Measurements from ENCODE around the gene CLDN11. TPM values are rescaled to one million over a fixed set of nuclear protein-coding genes. Genes with fewer than 3 reads are reported as not detected.
A peak's percentile ranks its signal among the peaks of the same experiment; 100 is the strongest.

Gene CLDN11
- total RNA-seq, result not detected
- polyA plus RNA-seq, result not detected
- not detected for total RNA-seq

- peaks cover 6 to 11% of the 10 kb centered on the region in 2 donors for H3K4me1 ChIP-seq (ENCODE audit: control insufficient read depth in 2 of 2, insufficient read depth in 2 of 2, low read length in 2 of 2)
- no peaks in the 10 kb centered on the region for H3K9me3 ChIP-seq (ENCODE audit: control insufficient read depth in 2 of 3, low read length in 3 of 3)
- peaks cover 28 to 64% (median 32%) of the 10 kb centered on the region in 5 donors for H3K27me3 Mint-ChIP-seq
- H3K4me3 ChIP-seq (ENCODE audit: low read length), result peak within 1 kb of the TSS; percentile 37
- POLR2A ChIA-PET, result no interaction called here
- H3K4me3 Mint-ChIP-seq, result peak within 1 kb of the TSS; percentile 75 to 88 (median 84)
- no peak within 1 kb of the TSS for H3K27ac Mint-ChIP-seq
- intact Hi-C loops (cut with micrococcal nuclease), result loop anchor here (10.0 kb wide), 4 partner anchors 546 to 1356 kb away; partner anchors contain the start of gene LRRC31 (in 1 of the 2)
- H3K36me3 Mint-ChIP-seq, result peaks cover 0 to 10% (median 0%) of the 10 kb centered on the region in 5 donors
- H3K9me3 Mint-ChIP-seq, result peaks cover 0 to 3% (median 0%) of the 10 kb centered on the region in 11 donors
- H3K27ac ChIP-seq (ENCODE audit: low read depth, low read length), result no peak within 1 kb of the TSS
- DNase-seq (no peak), ATAC-seq (peak; percentile 16)
- no peaks in the 10 kb centered on the region for H3K36me3 ChIP-seq (ENCODE audit: control insufficient read depth in 2 of 3, insufficient read depth in 3 of 3, low read length in 3 of 3)
- CTCF ChIA-PET, result interaction anchor here (1.4 kb wide), 1 partner anchor 393 kb away, joined by 3 read pairs; no protein-coding TSS in a partner anchor
- peaks cover 0 to 16% of the 10 kb centered on the region in 2 donors for H3K27me3 ChIP-seq (ENCODE audit: control insufficient read depth in 2 of 2, insufficient read depth in 2 of 2, low read length in 2 of 2)
- H3K4me1 Mint-ChIP-seq, result peaks cover 11 to 24% (median 12%) of the 10 kb centered on the region in 7 donors
Measured at GRCh38 chr3:170418422-170419398, at the start of gene CLDN11. Gene CLDN11 (plus strand): TSS chr3:170418868. CDS start chr3:170419067, 199 bp downstream.

- intact Hi-C loops (cut with micrococcal nuclease), result loop anchor here in 1 of 2 donors (1.0 kb wide), 2 partner anchors 59 to 180 kb away; no protein-coding TSS in a partner anchor
- Histone ChIP-seq H3K27me3 (ENCODE audit: control insufficient read depth in 2 of 2, insufficient read depth in 2 of 2, low read length in 2 of 2) (no peaks in the 10 kb centered on the region), H3K4me1 (ENCODE audit: control insufficient read depth in 2 of 2, insufficient read depth in 2 of 2, low read length in 2 of 2) (peaks cover 0 to 6% of the 10 kb centered on the region in 2 donors), H3K27ac (ENCODE audit: low read depth, low read length) (no peak overlapping the region), H3K9me3 (ENCODE audit: control insufficient read depth in 2 of 3, low read length in 3 of 3) (no peaks in the 10 kb centered on the region), H3K4me3 (ENCODE audit: low read length) (no peak overlapping the region), H3K36me3 (ENCODE audit: control insufficient read depth in 2 of 3, insufficient read depth in 3 of 3, low read length in 3 of 3) (no peaks in the 10 kb centered on the region)
- H3K36me3 Mint-ChIP-seq, result peaks cover 0 to 18% (median 15%) of the 10 kb centered on the region in 5 donors
- POLR2A ChIA-PET, result no interaction called here
- H3K9me3 Mint-ChIP-seq, result peaks cover 0 to 14% (median 5%) of the 10 kb centered on the region in 11 donors
- no peak overlapping the region for H3K27ac Mint-ChIP-seq
- no peak overlapping the region for H3K4me3 Mint-ChIP-seq
- H3K27me3 Mint-ChIP-seq, result no peaks in the 10 kb centered on the region
- CTCF ChIA-PET, result interaction anchor here (0.8 kb wide), 1 partner anchor 42 kb away, joined by 6 read pairs; no protein-coding TSS in a partner anchor
- no peak for DNase-seq
- H3K4me1 Mint-ChIP-seq, result peaks cover 9 to 59% (median 47%) of the 10 kb centered on the region in 7 donors
- ATAC-seq, result peak; percentile 27
Measured at GRCh38 chr3:170368921-170369320, 49.7 kb upstream of the CLDN11 start.

GRCh38 chr3:170372190-170372879 lies 46.3 kb upstream of the CLDN11 start:
- DNase-seq (no peak), ATAC-seq (peak; percentile 8)
- peak overlapping the region in 6 of 9 donors; percentile 4 to 76 (median 48) for H3K27ac Mint-ChIP-seq
- no peaks in the 10 kb centered on the region for H3K27me3 ChIP-seq (ENCODE audit: control insufficient read depth in 2 of 2, insufficient read depth in 2 of 2, low read length in 2 of 2)
- peaks cover 0 to 8% (median 2%) of the 10 kb centered on the region in 5 donors for H3K36me3 Mint-ChIP-seq
- intact Hi-C loops (cut with micrococcal nuclease), result loop anchor here in 1 of 2 donors (1.0 kb wide), 1 partner anchor 14 kb away; no protein-coding TSS in a partner anchor
- H3K9me3 ChIP-seq (ENCODE audit: control insufficient read depth in 2 of 3, low read length in 3 of 3), result no peaks in the 10 kb centered on the region
- peaks cover 0 to 6% of the 10 kb centered on the region in 2 donors for H3K4me1 ChIP-seq (ENCODE audit: control insufficient read depth in 2 of 2, insufficient read depth in 2 of 2, low read length in 2 of 2)
- H3K4me3 ChIP-seq (ENCODE audit: low read length), result no peak overlapping the region
- ChIA-PET POLR2A (no interaction called here), CTCF (no interaction called here)
- peak overlapping the region in 1 of 10 donors; percentile 25 for H3K4me3 Mint-ChIP-seq
- H3K27me3 Mint-ChIP-seq, result no peaks in the 10 kb centered on the region
- H3K9me3 Mint-ChIP-seq, result peaks cover 0 to 4% (median 0%) of the 10 kb centered on the region in 11 donors
- H3K27ac ChIP-seq (ENCODE audit: low read depth, low read length), result no peak overlapping the region
- no peaks in the 10 kb centered on the region for H3K36me3 ChIP-seq (ENCODE audit: control insufficient read depth in 2 of 3, insufficient read depth in 3 of 3, low read length in 3 of 3)
- peaks cover 6 to 64% (median 50%) of the 10 kb centered on the region in 7 donors for H3K4me1 Mint-ChIP-seq

GRCh38 chr3:170383567-170383966 lies 35.1 kb upstream of the CLDN11 start:
- Histone ChIP-seq H3K4me1 (ENCODE audit: control insufficient read depth in 2 of 2, insufficient read depth in 2 of 2, low read length in 2 of 2) (no peaks in the 10 kb centered on the region), H3K9me3 (ENCODE audit: control insufficient read depth in 2 of 3, low read length in 3 of 3) (no peaks in the 10 kb centered on the region), H3K4me3 (ENCODE audit: low read length) (no peak overlapping the region), H3K27me3 (ENCODE audit: control insufficient read depth in 2 of 2, insufficient read depth in 2 of 2, low read length in 2 of 2) (no peaks in the 10 kb centered on the region), H3K36me3 (ENCODE audit: control insufficient read depth in 2 of 3, insufficient read depth in 3 of 3, low read length in 3 of 3) (peaks cover 0 to 33% (median 0%) of the 10 kb centered on the region in 3 experiments), H3K27ac (ENCODE audit: low read depth, low read length) (no peak overlapping the region)
- no peak for DNase-seq
- H3K27me3 Mint-ChIP-seq, result no peaks in the 10 kb centered on the region
- H3K9me3 Mint-ChIP-seq, result peaks cover 0 to 3% (median 0%) of the 10 kb centered on the region in 11 donors
- peak overlapping the region in 8 of 9 donors; percentile 10 to 84 (median 52) for H3K27ac Mint-ChIP-seq
- peaks cover 0 to 57% (median 26%) of the 10 kb centered on the region in 5 donors for H3K36me3 Mint-ChIP-seq
- no peak overlapping the region for H3K4me3 Mint-ChIP-seq
- no peak for ATAC-seq
- H3K4me1 Mint-ChIP-seq, result peaks cover 0 to 21% (median 9%) of the 10 kb centered on the region in 7 donors
- ChIA-PET CTCF (interaction anchor here (1.4 kb wide), 1 partner anchor 20 kb away, joined by 4 read pairs; no protein-coding TSS in a partner anchor), POLR2A (interaction anchor here (1.2 kb wide), 1 partner anchor 27 kb away, joined by 4 read pairs; no protein-coding TSS in a partner anchor)
- intact Hi-C loops (cut with micrococcal nuclease), result no loop called here

- Mint-ChIP-seq H3K36me3 (peaks cover 0 to 60% (median 30%) of the 10 kb centered on the region in 5 donors), H3K4me3 (no peak overlapping the region), H3K4me1 (peaks cover 0 to 16% (median 5%) of the 10 kb centered on the region in 7 donors), H3K27ac (no peak overlapping the region), H3K27me3 (no peaks in the 10 kb centered on the region), H3K9me3 (peaks cover 0 to 3% (median 0%) of the 10 kb centered on the region in 11 donors)
- Histone ChIP-seq H3K27me3 (ENCODE audit: control insufficient read depth in 2 of 2, insufficient read depth in 2 of 2, low read length in 2 of 2) (no peaks in the 10 kb centered on the region), H3K36me3 (ENCODE audit: control insufficient read depth in 2 of 3, insufficient read depth in 3 of 3, low read length in 3 of 3) (peaks cover 0 to 33% (median 0%) of the 10 kb centered on the region in 3 experiments), H3K9me3 (ENCODE audit: control insufficient read depth in 2 of 3, low read length in 3 of 3) (no peaks in the 10 kb centered on the region), H3K27ac (ENCODE audit: low read depth, low read length) (no peak overlapping the region), H3K4me3 (ENCODE audit: low read length) (no peak overlapping the region), H3K4me1 (ENCODE audit: control insufficient read depth in 2 of 2, insufficient read depth in 2 of 2, low read length in 2 of 2) (no peaks in the 10 kb centered on the region)
- ChIA-PET POLR2A (no interaction called here), CTCF (no interaction called here)
- no peak for ATAC-seq
- no peak for DNase-seq
- intact Hi-C loops (cut with micrococcal nuclease), result no loop called here
Measured at GRCh38 chr3:170386468-170386867, 32.2 kb upstream of the CLDN11 start.

GRCh38 chr3:170387950-170388349 lies 30.7 kb upstream of the CLDN11 start:
- intact Hi-C loops (cut with micrococcal nuclease), result no loop called here
- H3K4me1 Mint-ChIP-seq, result peaks cover 0 to 24% (median 10%) of the 10 kb centered on the region in 7 donors
- ATAC-seq (no peak), DNase-seq (no peak)
- H3K4me1 ChIP-seq (ENCODE audit: control insufficient read depth in 2 of 2, insufficient read depth in 2 of 2, low read length in 2 of 2), result no peaks in the 10 kb centered on the region
- H3K9me3 ChIP-seq (ENCODE audit: control insufficient read depth in 2 of 3, low read length in 3 of 3), result no peaks in the 10 kb centered on the region
- no peak overlapping the region for H3K4me3 Mint-ChIP-seq
- H3K27ac Mint-ChIP-seq, result no peak overlapping the region
- H3K36me3 ChIP-seq (ENCODE audit: control insufficient read depth in 2 of 3, insufficient read depth in 3 of 3, low read length in 3 of 3), result peaks cover 0 to 37% (median 5%) of the 10 kb centered on the region in 3 experiments
- H3K27me3 ChIP-seq (ENCODE audit: control insufficient read depth in 2 of 2, insufficient read depth in 2 of 2, low read length in 2 of 2), result no peaks in the 10 kb centered on the region
- H3K27me3 Mint-ChIP-seq, result no peaks in the 10 kb centered on the region
- H3K27ac ChIP-seq (ENCODE audit: low read depth, low read length), result no peak overlapping the region
- POLR2A ChIA-PET, result no interaction called here
- CTCF ChIA-PET, result no interaction called here
- H3K36me3 Mint-ChIP-seq, result peaks cover 7 to 66% (median 32%) of the 10 kb centered on the region in 5 donors
- peaks cover 0 to 3% (median 0%) of the 10 kb centered on the region in 11 donors for H3K9me3 Mint-ChIP-seq
- H3K4me3 ChIP-seq (ENCODE audit: low read length), result no peak overlapping the region

Measured in naive thymus-derived CD4-positive, alpha-beta T cell (primary cell).